ENCODE data around the gene ZIC4. TPM values are rescaled to one million over a fixed set of nuclear protein-coding genes. Genes with fewer than 3 reads are reported as not detected.

The ZIC4 gene
- total and polyA plus RNA-seq, 2 experiments from 2014 or later: not detected

DNA sequence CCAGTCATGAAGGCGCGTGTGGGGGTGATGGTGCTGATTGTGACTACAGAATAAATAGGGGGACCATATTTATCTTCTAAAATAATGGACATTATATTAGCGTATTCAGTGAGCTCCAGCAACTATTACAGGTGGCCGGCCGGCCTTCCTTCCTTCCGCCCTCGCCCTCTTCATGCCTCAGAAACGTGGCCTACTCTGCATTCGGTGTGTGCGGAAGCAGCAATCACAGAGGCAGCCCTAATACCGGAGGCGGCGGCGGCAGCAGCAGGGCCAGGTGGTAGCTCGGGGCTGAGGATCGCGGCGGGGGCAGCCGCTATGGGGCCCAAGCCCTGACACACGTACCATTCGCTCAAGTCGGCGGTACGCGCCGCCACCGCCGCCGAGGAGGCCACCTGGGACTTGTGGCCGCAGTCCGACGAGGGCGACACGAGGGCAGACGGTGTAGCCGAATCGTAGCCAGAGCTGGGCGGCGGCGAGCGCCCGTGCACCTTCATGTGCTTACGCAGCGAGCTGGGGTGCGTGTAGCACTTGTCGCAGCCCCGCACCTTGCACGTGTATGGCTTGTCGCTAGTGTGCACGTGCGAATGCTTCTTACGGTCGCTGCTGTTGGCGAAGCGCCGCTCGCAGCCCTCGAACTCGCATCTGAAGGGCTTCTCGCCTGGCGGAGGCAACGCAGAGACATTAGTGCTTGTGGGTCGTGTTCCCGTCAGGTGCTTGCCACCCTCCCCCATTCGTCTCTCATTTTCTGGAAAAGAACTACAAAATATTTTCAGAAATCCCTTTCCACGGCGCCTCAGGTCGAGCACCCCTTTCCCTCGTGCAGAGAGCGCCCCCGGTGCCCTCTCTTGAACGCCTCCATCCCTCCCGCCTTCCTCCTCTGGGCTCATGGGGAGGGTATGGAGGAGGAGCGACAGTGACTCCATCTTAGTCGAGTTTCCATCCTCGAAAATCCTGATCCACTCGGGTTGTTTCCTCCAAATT is 15.5 kb downstream of the ZIC4 start:
- Histone ChIP-seq H3F3A (replicated peaks; ENCODE audit: low read depth) (peaks cover 59% of the 10 kb centered on the region), H3K4me2 (peak overlapping the region; percentile 93), H4K20me1 (replicated peaks; ENCODE audit: insufficient read depth) (peaks cover 10% of the 10 kb centered on the region; the same call in 1 of the 2 replicates), H3K4me1 (ENCODE audit: insufficient read depth) (peaks cover 81% of the 10 kb centered on the region), H3K9me2 (ENCODE audit: insufficient read depth) (no peaks in the 10 kb centered on the region), H3K36me3 (ENCODE audit: insufficient read depth) (no peaks in the 10 kb centered on the region), H3K27ac (ENCODE audit: low read depth) (no peak overlapping the region), H2AFZ (peak overlapping the region; percentile 43), H3K79me2 (replicated peaks; ENCODE audit: insufficient read depth) (no peaks in the 10 kb centered on the region), H3K4me3 (peak overlapping the region; percentile 81), H3K27me3 (ENCODE audit: insufficient read depth) (peaks cover 100% of the 10 kb centered on the region)
- peaks cover 99% of the 10 kb centered on the region for H3K27me3 Mint-ChIP-seq (ENCODE audit: insufficient read depth, low read depth, poor library complexity)
- peak overlapping the region; percentile 71 for H3K4me3 Mint-ChIP-seq
- TF ChIP-seq, protein P1, sequence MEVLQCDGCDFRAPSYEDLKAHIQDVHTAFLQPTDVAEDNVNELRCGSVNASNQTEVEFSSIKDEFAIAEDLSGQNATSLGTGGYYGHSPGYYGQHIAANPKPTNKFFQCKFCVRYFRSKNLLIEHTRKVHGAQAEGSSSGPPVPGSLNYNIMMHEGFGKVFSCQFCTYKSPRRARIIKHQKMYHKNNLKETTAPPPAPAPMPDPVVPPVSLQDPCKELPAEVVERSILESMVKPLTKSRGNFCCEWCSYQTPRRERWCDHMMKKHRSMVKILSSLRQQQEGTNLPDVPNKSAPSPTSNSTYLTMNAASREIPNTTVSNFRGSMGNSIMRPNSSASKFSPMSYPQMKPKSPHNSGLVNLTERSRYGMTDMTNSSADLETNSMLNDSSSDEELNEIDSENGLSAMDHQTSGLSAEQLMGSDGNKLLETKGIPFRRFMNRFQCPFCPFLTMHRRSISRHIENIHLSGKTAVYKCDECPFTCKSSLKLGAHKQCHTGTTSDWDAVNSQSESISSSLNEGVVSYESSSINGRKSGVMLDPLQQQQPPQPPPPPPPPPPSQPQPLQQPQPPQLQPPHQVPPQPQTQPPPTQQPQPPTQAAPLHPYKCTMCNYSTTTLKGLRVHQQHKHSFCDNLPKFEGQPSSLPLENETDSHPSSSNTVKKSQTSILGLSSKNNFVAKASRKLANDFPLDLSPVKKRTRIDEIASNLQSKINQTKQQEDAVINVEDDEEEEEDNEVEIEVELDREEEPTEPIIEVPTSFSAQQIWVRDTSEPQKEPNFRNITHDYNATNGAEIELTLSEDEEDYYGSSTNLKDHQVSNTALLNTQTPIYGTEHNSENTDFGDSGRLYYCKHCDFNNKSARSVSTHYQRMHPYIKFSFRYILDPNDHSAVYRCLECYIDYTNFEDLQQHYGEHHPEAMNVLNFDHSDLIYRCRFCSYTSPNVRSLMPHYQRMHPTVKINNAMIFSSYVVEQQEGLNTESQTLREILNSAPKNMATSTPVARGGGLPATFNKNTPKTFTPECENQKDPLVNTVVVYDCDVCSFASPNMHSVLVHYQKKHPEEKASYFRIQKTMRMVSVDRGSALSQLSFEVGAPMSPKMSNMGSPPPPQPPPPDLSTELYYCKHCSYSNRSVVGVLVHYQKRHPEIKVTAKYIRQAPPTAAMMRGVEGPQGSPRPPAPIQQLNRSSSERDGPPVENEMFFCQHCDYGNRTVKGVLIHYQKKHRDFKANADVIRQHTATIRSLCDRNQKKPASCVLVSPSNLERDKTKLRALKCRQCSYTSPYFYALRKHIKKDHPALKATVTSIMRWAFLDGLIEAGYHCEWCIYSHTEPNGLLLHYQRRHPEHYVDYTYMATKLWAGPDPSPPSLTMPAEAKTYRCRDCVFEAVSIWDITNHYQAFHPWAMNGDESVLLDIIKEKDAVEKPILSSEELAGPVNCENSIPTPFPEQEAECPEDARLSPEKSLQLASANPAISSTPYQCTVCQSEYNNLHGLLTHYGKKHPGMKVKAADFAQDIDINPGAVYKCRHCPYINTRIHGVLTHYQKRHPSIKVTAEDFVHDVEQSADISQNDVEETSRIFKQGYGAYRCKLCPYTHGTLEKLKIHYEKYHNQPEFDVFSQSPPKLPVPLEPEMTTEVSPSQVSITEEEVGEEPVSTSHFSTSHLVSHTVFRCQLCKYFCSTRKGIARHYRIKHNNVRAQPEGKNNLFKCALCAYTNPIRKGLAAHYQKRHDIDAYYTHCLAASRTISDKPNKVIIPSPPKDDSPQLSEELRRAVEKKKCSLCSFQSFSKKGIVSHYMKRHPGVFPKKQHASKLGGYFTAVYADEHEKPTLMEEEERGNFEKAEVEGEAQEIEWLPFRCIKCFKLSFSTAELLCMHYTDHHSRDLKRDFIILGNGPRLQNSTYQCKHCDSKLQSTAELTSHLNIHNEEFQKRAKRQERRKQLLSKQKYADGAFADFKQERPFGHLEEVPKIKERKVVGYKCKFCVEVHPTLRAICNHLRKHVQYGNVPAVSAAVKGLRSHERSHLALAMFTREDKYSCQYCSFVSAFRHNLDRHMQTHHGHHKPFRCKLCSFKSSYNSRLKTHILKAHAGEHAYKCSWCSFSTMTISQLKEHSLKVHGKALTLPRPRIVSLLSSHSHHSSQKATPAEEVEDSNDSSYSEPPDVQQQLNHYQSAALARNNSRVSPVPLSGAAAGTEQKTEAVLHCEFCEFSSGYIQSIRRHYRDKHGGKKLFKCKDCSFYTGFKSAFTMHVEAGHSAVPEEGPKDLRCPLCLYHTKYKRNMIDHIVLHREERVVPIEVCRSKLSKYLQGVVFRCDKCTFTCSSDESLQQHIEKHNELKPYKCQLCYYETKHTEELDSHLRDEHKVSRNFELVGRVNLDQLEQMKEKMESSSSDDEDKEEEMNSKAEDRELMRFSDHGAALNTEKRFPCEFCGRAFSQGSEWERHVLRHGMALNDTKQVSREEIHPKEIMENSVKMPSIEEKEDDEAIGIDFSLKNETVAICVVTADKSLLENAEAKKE (CRISPR knock-in tag; IDR thresholded peaks at IDR 0.05): no peak
- no peak for TF ChIP-seq POLR2AphosphoS5 (IDR thresholded peaks at IDR 0.05; ENCODE audit: low read depth)
- TF ChIP-seq, protein P2, sequence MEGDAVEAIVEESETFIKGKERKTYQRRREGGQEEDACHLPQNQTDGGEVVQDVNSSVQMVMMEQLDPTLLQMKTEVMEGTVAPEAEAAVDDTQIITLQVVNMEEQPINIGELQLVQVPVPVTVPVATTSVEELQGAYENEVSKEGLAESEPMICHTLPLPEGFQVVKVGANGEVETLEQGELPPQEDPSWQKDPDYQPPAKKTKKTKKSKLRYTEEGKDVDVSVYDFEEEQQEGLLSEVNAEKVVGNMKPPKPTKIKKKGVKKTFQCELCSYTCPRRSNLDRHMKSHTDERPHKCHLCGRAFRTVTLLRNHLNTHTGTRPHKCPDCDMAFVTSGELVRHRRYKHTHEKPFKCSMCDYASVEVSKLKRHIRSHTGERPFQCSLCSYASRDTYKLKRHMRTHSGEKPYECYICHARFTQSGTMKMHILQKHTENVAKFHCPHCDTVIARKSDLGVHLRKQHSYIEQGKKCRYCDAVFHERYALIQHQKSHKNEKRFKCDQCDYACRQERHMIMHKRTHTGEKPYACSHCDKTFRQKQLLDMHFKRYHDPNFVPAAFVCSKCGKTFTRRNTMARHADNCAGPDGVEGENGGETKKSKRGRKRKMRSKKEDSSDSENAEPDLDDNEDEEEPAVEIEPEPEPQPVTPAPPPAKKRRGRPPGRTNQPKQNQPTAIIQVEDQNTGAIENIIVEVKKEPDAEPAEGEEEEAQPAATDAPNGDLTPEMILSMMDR (conservative IDR thresholded peaks at IDR 0.05; ENCODE audit: low read depth in 2 of 2): no peak
- no peak for TF ChIP-seq JUNB (IDR thresholded peaks at IDR 0.05; ENCODE audit: unreplicated experiment)
- peak; percentile 86 for TF ChIP-seq EZH2phosphoT487 (IDR thresholded peaks at IDR 0.05; ENCODE audit: unreplicated experiment)
- no peak for TF ChIP-seq ZNF114 (CRISPR knock-in tag; IDR thresholded peaks at IDR 0.05)
- TF ChIP-seq NANOG (IDR thresholded peaks at IDR 0.05; ENCODE audit: borderline replicate concordance): no peak
- 0 out of 2 replicates have a peak, but pooled peaks have one; percentile 19 for TF ChIP-seq CREB1 (CRISPR knock-in tag; IDR thresholded peaks at IDR 0.05; ENCODE audit: low read depth)
- TF ChIP-seq, protein P3, sequence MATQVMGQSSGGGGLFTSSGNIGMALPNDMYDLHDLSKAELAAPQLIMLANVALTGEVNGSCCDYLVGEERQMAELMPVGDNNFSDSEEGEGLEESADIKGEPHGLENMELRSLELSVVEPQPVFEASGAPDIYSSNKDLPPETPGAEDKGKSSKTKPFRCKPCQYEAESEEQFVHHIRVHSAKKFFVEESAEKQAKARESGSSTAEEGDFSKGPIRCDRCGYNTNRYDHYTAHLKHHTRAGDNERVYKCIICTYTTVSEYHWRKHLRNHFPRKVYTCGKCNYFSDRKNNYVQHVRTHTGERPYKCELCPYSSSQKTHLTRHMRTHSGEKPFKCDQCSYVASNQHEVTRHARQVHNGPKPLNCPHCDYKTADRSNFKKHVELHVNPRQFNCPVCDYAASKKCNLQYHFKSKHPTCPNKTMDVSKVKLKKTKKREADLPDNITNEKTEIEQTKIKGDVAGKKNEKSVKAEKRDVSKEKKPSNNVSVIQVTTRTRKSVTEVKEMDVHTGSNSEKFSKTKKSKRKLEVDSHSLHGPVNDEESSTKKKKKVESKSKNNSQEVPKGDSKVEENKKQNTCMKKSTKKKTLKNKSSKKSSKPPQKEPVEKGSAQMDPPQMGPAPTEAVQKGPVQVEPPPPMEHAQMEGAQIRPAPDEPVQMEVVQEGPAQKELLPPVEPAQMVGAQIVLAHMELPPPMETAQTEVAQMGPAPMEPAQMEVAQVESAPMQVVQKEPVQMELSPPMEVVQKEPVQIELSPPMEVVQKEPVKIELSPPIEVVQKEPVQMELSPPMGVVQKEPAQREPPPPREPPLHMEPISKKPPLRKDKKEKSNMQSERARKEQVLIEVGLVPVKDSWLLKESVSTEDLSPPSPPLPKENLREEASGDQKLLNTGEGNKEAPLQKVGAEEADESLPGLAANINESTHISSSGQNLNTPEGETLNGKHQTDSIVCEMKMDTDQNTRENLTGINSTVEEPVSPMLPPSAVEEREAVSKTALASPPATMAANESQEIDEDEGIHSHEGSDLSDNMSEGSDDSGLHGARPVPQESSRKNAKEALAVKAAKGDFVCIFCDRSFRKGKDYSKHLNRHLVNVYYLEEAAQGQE (IDR thresholded peaks at IDR 0.05; ENCODE audit: unreplicated experiment): no peak
- peak; percentile 75 for TF ChIP-seq EZH2 (IDR thresholded peaks at IDR 0.05; ENCODE audit: low read depth, unreplicated experiment)
- TF ChIP-seq STAT1 (IDR thresholded peaks at IDR 0.05; ENCODE audit: unreplicated experiment): no peak
- TF ChIP-seq ZNF331 (CRISPR knock-in tag; IDR thresholded peaks at IDR 0.05; ENCODE audit: low read depth): no peak
- TF ChIP-seq ETS1 (IDR thresholded peaks at IDR 0.05): no peak
- peaks cover 76% of the 10 kb centered on the region for H3K4me1 Mint-ChIP-seq
- no peaks in the 10 kb centered on the region for H3K36me3 Mint-ChIP-seq (ENCODE audit: low read depth)
- H3K27ac Mint-ChIP-seq: no peak overlapping the region
- ATAC-seq (peak; percentile 7), DNase-seq (ENCODE audit: low spot score) (peak; percentile 74)
- H3K9me3 Mint-ChIP-seq: peaks cover 5% of the 10 kb centered on the region; the same call in 2 of the 3 replicates

All from GM23338 (cell line).